Esophagus squamous epithelium (tissue), 5 donors: ENCODE results near the gene SLC35F4. TPM values are rescaled to one million over a fixed set of nuclear protein-coding genes. Genes with fewer than 3 reads are reported as not detected.
"Not testable (repeated sequence)": the region's sequence is repeated elsewhere in the genome, so short reads cannot be mapped to it uniquely, and the experiment has no call there.

Experiments used
- DNase-seq: peaks from one replicate; lab custom pipeline; 2025; lab: John Stamatoyannopoulos, UW
- H3K27ac ChIP-seq, 4 donors: fragments of 200-600 bp; sonication (generic); one replicate each; pipeline ENCODE4 v1.5.1; 2016 to 2019; ENCODE audit warnings: mild to moderate bottlenecking in 1 of 4
- H3K27me3 ChIP-seq, 4 donors: fragments of 200-600 bp; sonication (generic); 1 replicate in 3 of 4; 2 replicates in 1 of 4; pipeline versions ENCODE4 v1.5.1 to v1.6.0; 2017 to 2021; ENCODE audit warnings: antibody characterized with exemption in 1 of 4
- H3K36me3 ChIP-seq, 3 donors: fragments of 200-600 bp; sonication (generic); one replicate each; pipeline ENCODE4 v1.5.1; 2016 to 2019
- H3K4me1 ChIP-seq, 3 donors: fragments of 200-600 bp; sonication (generic); one replicate each; pipeline ENCODE4 v1.5.1; 2017 to 2019
- H3K4me3 ChIP-seq, 4 donors: fragments of 200-600 bp; sonication (generic); 1 replicate in 3 of 4; 2 replicates in 1 of 4; pipeline ENCODE4 v1.5.1; 2016 to 2019; ENCODE audit warnings: mild to moderate bottlenecking in 2 of 4, moderate library complexity in 1 of 4
- H3K9me3 ChIP-seq, 3 donors: fragments of 200-600 bp; sonication (generic); one replicate each; pipeline ENCODE4 v1.5.1; 2016 to 2019
- CTCF ChIP-seq, 6 experiments: fragments of 450-650 bp in 4 of 6; fragments of 200-600 bp in 2 of 6; sonication (generic) in 2 of 6; IDR thresholded peaks; one replicate each; pipeline ENCODE4 v1.5.1; 2016 to 2019; ENCODE audit warnings: antibody characterized with exemption in 6 of 6, mild to moderate bottlenecking in 4 of 6, moderate library complexity in 4 of 6
- POLR2A ChIP-seq, 4 donors: fragments of 450-650 bp; IDR thresholded peaks; one replicate each; pipeline ENCODE4 v1.6.1; 2017; ENCODE audit warnings: antibody characterized with exemption in 4 of 4, mild to moderate bottlenecking in 4 of 4, moderate library complexity in 3 of 4
- WGBS, 2 donors: methylation state at CpG; one replicate each; pipeline ENCODE4 v1.1.5; 2018; 5-methylcytosine and 5-hydroxymethylcytosine counted together
- intact Hi-C: fragments of 100-400 bp; cut with DNase I; formaldehyde crosslinking; loops from one replicate; pipeline ENCODE4 v1.15.0; 2022
- total RNA-seq, 4 donors: library from RNA; depleted of rRNA; stranded (reverse); fragments of >200 nt; gene quantifications; one replicate each; pipeline ENCODE4 v1.1.0, GENCODE V29; 2016
- donor health status: DM: yes; HTN: yes; CAD: no.

SLC35F4 gene
- total RNA-seq, 4 donors from 2014 or later, result not detected

- H3K27ac ChIP-seq, result no peak overlapping the region
- 82 to 84% methylated on average over 2 of the region's 2 CpGs for WGBS, 2 donors
- no peak for TF ChIP-seq CTCF (IDR thresholded peaks at IDR 0.05)
- TF ChIP-seq POLR2A (IDR thresholded peaks at IDR 0.05), result no peak
- no peaks in the 10 kb centered on the region for H3K9me3 ChIP-seq
- intact Hi-C loops, result no loop called here
- no peak overlapping the region for H3K4me3 ChIP-seq
- H3K27me3 ChIP-seq, result no peaks in the 10 kb centered on the region
- no peak for DNase-seq
- no peaks in the 10 kb centered on the region for H3K4me1 ChIP-seq
- no peaks in the 10 kb centered on the region for H3K36me3 ChIP-seq
These were observed 105.0 kb downstream of the SLC35F4 start for GRCh38 chr14:57760896-57761295.

- Histone ChIP-seq H3K4me1 (no peaks in the 10 kb centered on the region), H3K36me3 (no peaks in the 10 kb centered on the region), H3K27ac (no peak overlapping the region), H3K9me3 (no peaks in the 10 kb centered on the region), H3K4me3 (no peak overlapping the region), H3K27me3 (no peaks in the 10 kb centered on the region)
- 25 to 66% methylated on average over 1 to 6 of the region's 6 CpGs for WGBS, 2 donors
- intact Hi-C loops, result no loop called here
- DNase-seq, result no peak
- TF ChIP-seq POLR2A (IDR thresholded peaks at IDR 0.05) (no peak), CTCF (IDR thresholded peaks at IDR 0.05) (no peak)
These were observed 110.8 kb downstream of the SLC35F4 start for GRCh38 chr14:57755018-57755521.

GRCh38 chr14:57754527-57754926, 111.4 kb downstream of the SLC35F4 start:
- no peak for TF ChIP-seq CTCF (IDR thresholded peaks at IDR 0.05)
- no peak for TF ChIP-seq POLR2A (IDR thresholded peaks at IDR 0.05)
- intact Hi-C loops, result no loop called here

GRCh38 chr14:57753821-57754220, 112.1 kb downstream of the SLC35F4 start:
- WGBS, 2 donors, result 94 to 96% methylated on average over 4 of the region's 4 CpGs

More at GRCh38 chr14:57754527-57754926, 111.4 kb downstream of the SLC35F4 start:
- no peaks in the 10 kb centered on the region for H3K4me1 ChIP-seq
- no peaks in the 10 kb centered on the region for H3K36me3 ChIP-seq
- WGBS, 2 donors, result 79 to 81% methylated on average over 5 of the region's 5 CpGs
- H3K27me3 ChIP-seq, result no peaks in the 10 kb centered on the region
- no peak overlapping the region for H3K27ac ChIP-seq
- H3K4me3 ChIP-seq, result no peak overlapping the region
- no peak for DNase-seq
- no peaks in the 10 kb centered on the region for H3K9me3 ChIP-seq

DNA sequence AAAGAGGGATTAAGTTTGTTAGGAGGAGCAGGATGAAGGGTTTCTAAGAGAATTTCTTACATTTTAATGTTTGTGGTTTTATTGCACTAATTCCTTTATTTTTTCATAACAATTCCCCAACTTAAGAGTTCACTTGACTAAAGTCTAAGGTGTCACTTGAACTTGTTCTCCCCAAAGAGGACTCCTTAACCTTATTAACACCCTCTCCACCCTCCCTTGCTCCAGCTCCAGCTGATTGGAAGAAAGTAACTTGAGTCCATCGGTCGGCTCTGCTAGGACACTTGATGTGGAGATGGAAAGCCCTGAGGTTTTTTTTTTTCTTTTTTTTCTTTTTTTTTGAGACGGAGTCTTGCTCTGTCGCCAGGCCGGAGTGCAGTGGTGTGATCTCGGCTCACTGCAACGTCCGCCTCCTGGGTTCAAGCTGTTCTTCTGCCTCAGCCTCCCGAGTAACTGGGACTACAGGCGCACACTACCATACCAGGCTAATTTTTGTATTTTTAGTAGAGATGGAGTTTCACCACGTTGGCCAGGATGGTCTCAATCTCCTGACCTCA, 113.7 kb downstream of the SLC35F4 start:
- DNase-seq, H3K9me3 ChIP-seq, H3K27ac ChIP-seq, H3K36me3 ChIP-seq, intact Hi-C loops, H3K27me3 ChIP-seq, H3K4me1 ChIP-seq, H3K4me3 ChIP-seq: not testable (repeated sequence)
- WGBS, 2 donors, result 76 to 78% methylated on average over 10 to 11 of the region's 11 CpGs

More at GRCh38 chr14:57753821-57754220, 112.1 kb downstream of the SLC35F4 start:
- intact Hi-C loops, result no loop called here
- H3K9me3 ChIP-seq, result no peaks in the 10 kb centered on the region
- H3K36me3 ChIP-seq, result no peaks in the 10 kb centered on the region
- DNase-seq, result no peak
- no peaks in the 10 kb centered on the region for H3K27me3 ChIP-seq
- H3K4me3 ChIP-seq, result no peak overlapping the region
- H3K27ac ChIP-seq, result no peak overlapping the region
- H3K4me1 ChIP-seq, result no peaks in the 10 kb centered on the region
- TF ChIP-seq POLR2A (IDR thresholded peaks at IDR 0.05) (no peak), CTCF (IDR thresholded peaks at IDR 0.05) (no peak)
